Measurements from ENCODE around the gene SUCLG1. TPM values are rescaled to one million over a fixed set of nuclear protein-coding genes. Genes with fewer than 3 reads are reported as not detected.

Gene SUCLG1
- total RNA-seq, 2 experiments from 2014 or later = 75.3 to 80.7 TPM

Other genes starting within 250 kb of the SUCLG1 start
- gene DNAH6, start 57.2 kb upstream of the SUCLG1 start, total RNA-seq = under 1 TPM; 0.07 to 0.62 TPM